GM18951 (cell line): ENCODE results near the gene PID1.
"Not testable (repeated sequence)": the region's sequence is repeated elsewhere in the genome, so short reads cannot be mapped to it uniquely, and the experiment has no call there.

Experiments used
- POLR2A ChIP-seq: IDR thresholded peaks from 4 replicates; pipeline ENCODE4 v1.6.1; 2011; ENCODE audit warnings: mild to moderate bottlenecking; ENCODE audit not compliant: insufficient read length, insufficient read depth; ENCODE audit errors: extremely low read depth
- in situ Hi-C: fragments of 300-500 bp; cut with MboI; formaldehyde crosslinking; loops from one replicate; pipeline ENCODE4 v1.12.0; 2022; ENCODE audit warnings: low sequenced_read_pairs, mixed read lengths, inconsistent platforms; ENCODE audit not compliant: unreplicated experiment

The PID1 gene

DNA sequence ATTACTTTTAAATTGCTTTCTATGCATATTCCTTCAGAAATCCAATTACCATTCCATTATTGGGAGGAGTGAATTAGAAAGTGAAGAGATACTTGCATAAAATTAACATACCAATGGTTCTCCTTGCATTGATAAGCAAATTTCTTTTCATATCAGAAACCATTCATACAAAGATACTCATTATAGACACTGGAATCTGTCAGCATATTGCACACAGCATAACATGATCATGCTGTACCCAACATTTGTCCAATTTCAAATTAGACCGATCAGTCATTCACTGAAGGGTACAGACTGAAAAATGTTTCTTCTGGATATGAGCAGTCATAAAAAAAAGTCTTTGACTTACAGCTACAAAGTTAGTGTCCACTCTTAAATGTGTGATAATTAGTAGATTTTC lies 175.6 kb downstream of the PID1 start:
- in situ Hi-C loops, result no loop called here
- no peak for TF ChIP-seq POLR2A

DNA sequence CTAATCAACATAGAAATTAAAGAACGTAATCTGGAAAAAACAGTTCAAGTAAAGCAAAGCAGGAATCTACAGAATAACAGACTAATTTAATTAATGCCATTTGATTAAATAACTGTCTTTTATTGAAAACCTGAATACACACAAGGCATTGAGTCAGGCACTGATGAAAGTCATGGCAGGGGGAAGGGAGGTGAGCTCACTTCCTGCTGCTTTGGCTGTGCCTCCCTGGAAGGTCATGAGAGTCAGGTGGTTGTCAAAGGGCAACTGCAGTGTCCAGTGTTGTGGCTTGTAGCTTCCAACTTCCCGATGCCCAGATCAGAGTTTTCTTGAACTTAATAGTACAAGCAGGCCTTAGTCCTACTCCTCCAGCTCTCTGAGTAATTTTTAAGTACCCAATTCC lies 180.9 kb downstream of the PID1 start:
- in situ Hi-C loops, result no loop called here
- no peak for TF ChIP-seq POLR2A

- no peak for TF ChIP-seq POLR2A
- in situ Hi-C loops, result no loop called here
Measured at GRCh38 chr2:229089776-229090175, 181.3 kb downstream of the PID1 start.

DNA sequence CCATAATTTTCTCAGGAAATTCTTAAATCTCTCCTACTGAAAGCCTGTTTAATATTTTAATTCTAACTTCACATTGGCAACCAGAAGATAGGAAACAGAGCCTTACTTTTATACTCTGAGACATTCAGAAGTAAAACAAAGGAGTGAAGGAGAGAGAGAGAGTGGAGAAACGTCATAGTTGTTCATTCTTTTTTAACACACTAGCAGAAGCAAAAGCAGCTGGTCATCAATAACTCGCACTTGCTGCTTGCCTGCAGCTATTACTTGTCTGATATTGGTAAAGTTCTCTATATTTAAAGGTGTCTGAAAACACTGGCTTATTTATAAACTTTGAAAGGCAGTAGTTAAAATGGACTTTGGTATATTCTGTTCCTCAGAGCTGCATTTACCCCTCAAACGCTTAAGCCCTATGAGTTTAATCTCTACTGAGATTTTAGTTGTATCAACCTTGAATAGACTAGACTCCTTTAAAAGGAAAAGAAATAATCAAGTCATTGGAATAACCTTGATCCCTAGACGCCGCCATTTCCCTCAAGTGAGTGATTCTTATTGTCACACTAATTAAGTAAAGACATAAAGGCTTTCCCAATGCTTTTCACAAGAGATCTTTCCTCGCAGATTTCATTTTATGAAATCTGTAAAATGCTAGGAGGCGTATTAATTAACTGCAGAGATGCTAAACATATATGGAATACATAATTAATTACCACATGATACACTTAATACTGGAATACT lies 182.0 kb downstream of the PID1 start:
- no peak for TF ChIP-seq POLR2A
- in situ Hi-C loops, result no loop called here

DNA sequence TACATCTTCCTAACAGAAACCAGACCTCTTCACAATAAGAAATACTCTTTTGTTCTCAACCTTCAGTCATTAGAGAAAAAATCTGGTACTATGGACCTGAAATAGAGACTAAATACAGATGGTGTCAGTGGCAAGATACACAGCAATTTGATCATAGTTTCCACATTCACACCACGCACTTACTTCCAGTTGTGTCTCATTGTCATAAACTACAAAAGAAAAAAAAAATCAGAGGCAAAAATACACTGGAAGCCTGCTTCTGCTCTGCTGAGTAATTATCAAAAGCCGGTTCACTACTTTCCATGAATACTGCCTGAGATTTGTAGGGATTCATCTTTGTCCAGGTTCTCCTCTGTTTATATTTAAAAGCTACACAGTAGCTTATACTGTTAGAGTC lies 182.6 kb downstream of the PID1 start:
- in situ Hi-C loops, result no loop called here
- no peak for TF ChIP-seq POLR2A

DNA sequence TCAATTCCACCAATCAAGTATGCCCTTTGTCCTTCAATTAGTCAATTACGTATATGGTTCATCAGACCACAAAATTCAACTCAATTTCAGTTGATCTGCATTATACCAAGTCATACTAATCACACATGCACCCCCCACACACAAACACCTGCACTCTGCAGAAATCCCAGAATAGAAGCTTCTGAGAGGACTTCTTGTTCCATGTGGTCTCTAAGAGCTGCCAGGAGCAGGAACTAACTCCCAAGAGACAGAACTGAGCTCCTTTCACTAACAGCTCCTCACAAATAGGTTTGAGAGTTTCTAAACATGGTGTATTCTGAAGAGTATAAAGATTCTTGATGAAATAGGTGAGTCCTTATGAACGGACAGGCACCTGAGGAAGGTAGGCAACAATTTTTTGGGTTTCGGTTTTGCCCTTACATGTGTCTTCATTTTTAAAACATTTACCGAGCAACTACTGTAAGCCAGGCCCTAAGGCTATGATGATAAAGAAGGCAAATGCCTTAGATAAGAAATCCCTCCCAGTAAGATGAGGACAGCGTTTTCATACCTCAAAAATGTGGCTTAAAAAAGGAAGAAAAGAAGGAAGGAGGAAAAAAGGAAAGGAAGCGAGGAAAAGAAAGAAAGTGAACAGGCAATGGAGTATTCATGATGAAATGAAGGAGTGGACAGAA lies 183.1 kb downstream of the PID1 start:
- in situ Hi-C loops, result no loop called here

GRCh38 chr2:229087267-229087666 lies 183.8 kb downstream of the PID1 start:
- in situ Hi-C loops, result no loop called here
- TF ChIP-seq POLR2A, result no peak

More for the DNA sequence above, 183.1 kb downstream of the PID1 start:
- TF ChIP-seq POLR2A, result no peak

GRCh38 chr2:229085439-229085838 lies 185.6 kb downstream of the PID1 start:
- TF ChIP-seq POLR2A, result no peak
- in situ Hi-C loops, result no loop called here

GRCh38 chr2:229084447-229084846 lies 186.6 kb downstream of the PID1 start:
- TF ChIP-seq POLR2A, result no peak
- in situ Hi-C loops, result no loop called here

DNA sequence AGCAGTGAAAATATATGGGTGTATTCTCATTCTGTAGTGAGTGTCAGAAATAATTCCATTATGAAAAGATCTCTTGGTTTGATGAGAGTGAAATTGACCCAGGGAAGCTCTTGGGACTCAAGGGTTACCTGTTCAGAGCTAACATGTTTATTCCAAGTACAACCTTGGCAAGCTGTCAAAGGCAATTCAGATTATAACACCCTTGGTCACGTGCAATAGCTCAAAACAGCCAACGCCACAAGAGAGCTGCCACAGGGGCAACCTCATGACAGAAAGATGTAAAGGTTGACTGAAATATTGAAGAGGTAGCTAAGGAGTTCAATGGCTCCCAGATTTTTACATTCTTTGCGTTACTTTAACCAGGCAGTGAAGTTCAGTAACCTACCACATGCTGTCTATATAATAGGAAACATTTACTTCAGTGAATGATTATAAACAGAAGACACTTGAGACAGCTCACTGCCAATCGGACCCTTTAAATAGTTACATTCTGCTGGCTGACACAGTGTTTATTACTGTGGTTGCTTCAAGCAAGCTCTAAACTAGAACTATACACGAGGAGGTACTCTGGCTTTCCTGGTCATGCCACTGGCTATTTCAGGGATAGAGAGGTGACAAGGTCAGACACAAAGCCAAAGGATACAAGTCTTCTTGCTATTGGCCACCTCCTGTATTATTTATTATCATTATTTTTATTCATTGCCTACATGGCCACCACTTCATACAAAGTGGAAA lies 187.3 kb downstream of the PID1 start:
- no peak for TF ChIP-seq POLR2A

GRCh38 chr2:229081411-229081810 lies 189.7 kb downstream of the PID1 start:
- TF ChIP-seq POLR2A, result no peak
- in situ Hi-C loops, result no loop called here

More for the DNA sequence above, 187.3 kb downstream of the PID1 start:
- in situ Hi-C loops, result no loop called here

GRCh38 chr2:229080172-229080571 lies 190.9 kb downstream of the PID1 start:
- in situ Hi-C loops, result no loop called here
- no peak for TF ChIP-seq POLR2A

- in situ Hi-C loops, result not testable (repeated sequence)
Measured at GRCh38 chr2:229076886-229077285, 194.2 kb downstream of the PID1 start.

GRCh38 chr2:229073935-229074334 lies 197.2 kb downstream of the PID1 start:
- TF ChIP-seq POLR2A, result no peak
- in situ Hi-C loops, result no loop called here

DNA sequence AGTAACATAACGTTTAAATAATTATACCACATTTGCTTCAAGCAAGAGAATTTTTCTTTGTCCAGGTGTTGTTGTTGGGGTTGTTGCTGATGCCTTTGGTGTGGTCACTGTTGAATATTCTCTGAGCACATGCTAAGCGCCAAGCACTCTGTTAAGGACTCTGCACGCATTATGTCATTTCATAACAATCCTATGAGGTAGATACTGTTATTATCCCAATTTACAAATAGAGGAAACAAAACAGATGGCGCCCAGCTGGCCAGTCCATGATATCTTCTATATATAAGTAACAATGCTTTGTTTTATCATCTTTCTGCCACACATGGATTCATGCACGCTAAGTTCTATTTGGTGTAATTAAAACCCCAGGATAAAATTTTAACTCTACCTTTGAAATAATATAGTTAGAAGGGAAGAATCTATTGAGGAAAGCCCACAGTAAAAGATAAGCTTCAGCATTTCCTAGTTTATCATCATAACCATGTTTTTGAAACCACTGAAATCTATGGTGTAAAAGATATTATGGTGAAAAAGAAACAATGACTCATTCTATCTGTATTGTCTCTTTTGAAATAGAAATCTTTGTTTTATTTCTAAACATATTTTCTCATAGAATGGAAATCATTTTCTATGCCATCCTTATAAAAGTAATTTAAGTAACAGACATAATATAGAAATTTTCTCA lies 199.7 kb downstream of the PID1 start:
- TF ChIP-seq POLR2A, result no peak
- in situ Hi-C loops, result no loop called here
